Measurements from ENCODE around the gene TSPAN32.

The TSPAN32 gene

GRCh38 chr11:2264366-2265053, 37.3 kb upstream of the TSPAN32 start:
- Mint-ChIP-seq H3K9me3 (no peaks in the 10 kb centered on the region), H3K27me3 (no peaks in the 10 kb centered on the region), H3K4me1 (ENCODE audit: low read depth) (peaks cover 32% of the 10 kb centered on the region), H3K4me3 (no peak overlapping the region), H3K27ac (no peak overlapping the region), H3K36me3 (ENCODE audit: low read depth) (no peaks in the 10 kb centered on the region)

- H3K4me1 Mint-ChIP-seq (ENCODE audit: low read depth) = peaks cover 33% of the 10 kb centered on the region
- no peaks in the 10 kb centered on the region for H3K27me3 Mint-ChIP-seq
- peak overlapping the region; percentile 82 for H3K27ac Mint-ChIP-seq
- no peaks in the 10 kb centered on the region for H3K9me3 Mint-ChIP-seq
- no peaks in the 10 kb centered on the region for H3K36me3 Mint-ChIP-seq (ENCODE audit: low read depth)
- H3K4me3 Mint-ChIP-seq = peak overlapping the region; percentile 57
Observed at GRCh38 chr11:2265396-2265795, 36.4 kb upstream of the TSPAN32 start.

- peaks cover 37% of the 10 kb centered on the region for H3K4me1 Mint-ChIP-seq (ENCODE audit: low read depth)
- no peaks in the 10 kb centered on the region for H3K9me3 Mint-ChIP-seq
- H3K27me3 Mint-ChIP-seq = peaks cover 3% of the 10 kb centered on the region
- peak overlapping the region; percentile 57 for H3K4me3 Mint-ChIP-seq
- no peaks in the 10 kb centered on the region for H3K36me3 Mint-ChIP-seq (ENCODE audit: low read depth)
- H3K27ac Mint-ChIP-seq = peak overlapping the region; percentile 82
Observed at GRCh38 chr11:2265854-2266585, 35.8 kb upstream of the TSPAN32 start.

- H3K27ac Mint-ChIP-seq = no peak overlapping the region
- no peaks in the 10 kb centered on the region for H3K36me3 Mint-ChIP-seq (ENCODE audit: low read depth)
- peaks cover 37% of the 10 kb centered on the region for H3K4me1 Mint-ChIP-seq (ENCODE audit: low read depth)
- H3K9me3 Mint-ChIP-seq = no peaks in the 10 kb centered on the region
- H3K4me3 Mint-ChIP-seq = no peak overlapping the region
- peaks cover 7% of the 10 kb centered on the region for H3K27me3 Mint-ChIP-seq
Observed at GRCh38 chr11:2266586-2267305, 35.1 kb upstream of the TSPAN32 start.

- H3K27me3 Mint-ChIP-seq = peaks cover 11% of the 10 kb centered on the region
- H3K9me3 Mint-ChIP-seq = no peaks in the 10 kb centered on the region
- no peaks in the 10 kb centered on the region for H3K36me3 Mint-ChIP-seq (ENCODE audit: low read depth)
- H3K4me1 Mint-ChIP-seq (ENCODE audit: low read depth) = peaks cover 37% of the 10 kb centered on the region
- no peak overlapping the region for H3K4me3 Mint-ChIP-seq
- no peak overlapping the region for H3K27ac Mint-ChIP-seq
Observed at GRCh38 chr11:2267306-2267850, 34.4 kb upstream of the TSPAN32 start.

DNA sequence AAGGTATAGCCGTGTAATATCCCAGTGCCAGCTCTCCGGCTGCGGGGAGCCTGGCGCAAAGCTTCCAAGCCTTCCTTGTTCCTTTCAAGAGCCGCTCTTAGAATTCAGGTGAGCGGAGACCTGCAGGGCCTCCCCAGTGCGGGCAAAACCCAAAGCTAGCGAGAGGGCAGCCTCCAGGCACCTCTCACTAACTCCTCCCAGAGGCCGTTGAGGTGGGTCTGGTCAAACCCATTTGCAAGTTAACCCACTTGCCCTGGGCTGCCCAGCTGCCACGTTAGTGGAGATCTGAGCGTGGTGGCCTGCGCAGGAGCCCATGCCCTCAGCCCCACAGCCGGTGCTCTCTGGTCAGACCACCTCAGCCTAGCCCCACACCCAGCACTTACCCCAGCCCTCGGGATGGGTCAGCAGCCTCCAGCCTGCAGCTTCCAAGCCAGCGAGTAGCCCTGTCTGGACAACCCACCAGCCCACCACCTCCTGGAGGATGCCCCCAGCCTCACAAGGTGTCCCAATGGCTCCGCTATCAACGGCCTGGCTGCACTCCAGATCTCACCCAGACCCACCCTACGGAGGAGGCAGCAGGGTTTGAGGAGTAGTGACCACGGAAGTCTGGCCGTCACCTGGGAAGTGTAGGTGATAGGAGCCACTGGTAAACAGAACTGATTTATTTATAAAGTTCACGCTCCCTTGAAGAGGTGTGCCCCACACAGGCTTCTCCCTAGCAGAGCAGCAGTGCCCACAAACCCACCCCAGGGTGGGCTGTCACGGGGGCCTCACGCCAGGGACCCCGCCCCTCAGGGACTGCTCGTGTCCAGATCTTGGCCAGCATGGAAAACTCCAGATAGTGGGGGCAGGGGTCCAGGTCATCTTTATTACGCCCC, 33.7 kb upstream of the TSPAN32 start:
- H3K4me1 Mint-ChIP-seq (ENCODE audit: low read depth) = peaks cover 37% of the 10 kb centered on the region
- H3K9me3 Mint-ChIP-seq = no peaks in the 10 kb centered on the region
- peaks cover 16% of the 10 kb centered on the region for H3K27me3 Mint-ChIP-seq
- no peaks in the 10 kb centered on the region for H3K36me3 Mint-ChIP-seq (ENCODE audit: low read depth)
- H3K4me3 Mint-ChIP-seq = peak overlapping the region; percentile 51
- H3K27ac Mint-ChIP-seq = peak overlapping the region; percentile 21

GRCh38 chr11:2268729-2269600, 32.8 kb upstream of the TSPAN32 start:
- Mint-ChIP-seq H3K27ac (peak overlapping the region; percentile 21), H3K9me3 (no peaks in the 10 kb centered on the region), H3K36me3 (ENCODE audit: low read depth) (no peaks in the 10 kb centered on the region), H3K27me3 (peaks cover 18% of the 10 kb centered on the region), H3K4me1 (ENCODE audit: low read depth) (peaks cover 37% of the 10 kb centered on the region), H3K4me3 (peak overlapping the region; percentile 64)

DNA sequence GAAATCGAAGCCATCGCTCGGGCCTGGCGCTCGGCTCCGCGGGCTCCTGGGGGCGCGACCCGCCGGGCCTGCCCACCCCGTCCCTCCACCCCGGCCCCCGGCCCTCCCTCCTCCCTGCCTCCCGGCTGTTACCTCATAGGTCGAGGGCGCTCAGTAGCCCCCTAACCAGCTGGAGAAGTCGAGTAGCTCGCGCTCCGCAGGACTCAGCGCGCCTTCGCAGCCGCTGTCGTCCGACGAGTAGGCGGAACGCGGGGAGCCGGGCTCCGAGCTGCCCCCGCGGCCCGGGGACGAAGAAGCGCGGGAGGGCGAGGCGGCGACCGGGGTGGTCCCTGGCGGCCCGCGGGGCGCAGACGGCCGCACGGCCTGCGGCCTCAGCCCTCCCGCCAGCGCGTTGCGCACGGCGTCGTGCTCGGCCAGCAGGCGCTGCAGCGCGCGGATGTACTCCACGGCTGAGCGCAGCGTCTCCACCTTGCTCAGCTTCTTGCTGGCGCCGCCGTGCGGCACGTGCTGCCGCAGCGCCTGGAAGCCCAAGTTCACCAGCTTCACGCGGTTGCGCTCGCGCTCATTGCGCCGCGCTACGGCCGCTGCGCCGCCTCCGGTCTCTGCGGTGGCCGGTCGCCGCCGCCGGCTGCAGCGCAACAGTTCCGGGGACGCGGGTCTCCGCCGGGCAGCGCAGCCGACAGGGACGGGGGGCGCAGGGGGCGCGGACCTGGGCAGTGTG, 32.1 kb upstream of the TSPAN32 start:
- peaks cover 37% of the 10 kb centered on the region for H3K4me1 Mint-ChIP-seq (ENCODE audit: low read depth)
- no peaks in the 10 kb centered on the region for H3K36me3 Mint-ChIP-seq (ENCODE audit: low read depth)
- peaks cover 22% of the 10 kb centered on the region for H3K27me3 Mint-ChIP-seq
- H3K4me3 Mint-ChIP-seq = peak overlapping the region; percentile 64
- no peaks in the 10 kb centered on the region for H3K9me3 Mint-ChIP-seq
- H3K27ac Mint-ChIP-seq = no peak overlapping the region

- H3K36me3 Mint-ChIP-seq (ENCODE audit: low read depth) = no peaks in the 10 kb centered on the region
- H3K4me3 Mint-ChIP-seq = peak within 1 kb of the TSS; percentile 64
- H3K27ac Mint-ChIP-seq = no peak within 1 kb of the TSS
- H3K4me1 Mint-ChIP-seq (ENCODE audit: low read depth) = peaks cover 33% of the 10 kb centered on the region
- peaks cover 22% of the 10 kb centered on the region for H3K27me3 Mint-ChIP-seq
- no peaks in the 10 kb centered on the region for H3K9me3 Mint-ChIP-seq
Observed at GRCh38 chr11:2270322-2271076, 31.3 kb upstream of the TSPAN32 start, which contains the start of gene ASCL2. TSS of gene ASCL2 (minus strand) at chr11:2270588. CDS start at chr11:2270332, 256 bp downstream.

GRCh38 chr11:2271077-2271326, 30.8 kb upstream of the TSPAN32 start:
- Mint-ChIP-seq H3K4me1 (ENCODE audit: low read depth) (peaks cover 28% of the 10 kb centered on the region), H3K36me3 (ENCODE audit: low read depth) (no peaks in the 10 kb centered on the region), H3K27me3 (peaks cover 22% of the 10 kb centered on the region), H3K9me3 (no peaks in the 10 kb centered on the region), H3K27ac (no peak overlapping the region), H3K4me3 (no peak overlapping the region)

DNA sequence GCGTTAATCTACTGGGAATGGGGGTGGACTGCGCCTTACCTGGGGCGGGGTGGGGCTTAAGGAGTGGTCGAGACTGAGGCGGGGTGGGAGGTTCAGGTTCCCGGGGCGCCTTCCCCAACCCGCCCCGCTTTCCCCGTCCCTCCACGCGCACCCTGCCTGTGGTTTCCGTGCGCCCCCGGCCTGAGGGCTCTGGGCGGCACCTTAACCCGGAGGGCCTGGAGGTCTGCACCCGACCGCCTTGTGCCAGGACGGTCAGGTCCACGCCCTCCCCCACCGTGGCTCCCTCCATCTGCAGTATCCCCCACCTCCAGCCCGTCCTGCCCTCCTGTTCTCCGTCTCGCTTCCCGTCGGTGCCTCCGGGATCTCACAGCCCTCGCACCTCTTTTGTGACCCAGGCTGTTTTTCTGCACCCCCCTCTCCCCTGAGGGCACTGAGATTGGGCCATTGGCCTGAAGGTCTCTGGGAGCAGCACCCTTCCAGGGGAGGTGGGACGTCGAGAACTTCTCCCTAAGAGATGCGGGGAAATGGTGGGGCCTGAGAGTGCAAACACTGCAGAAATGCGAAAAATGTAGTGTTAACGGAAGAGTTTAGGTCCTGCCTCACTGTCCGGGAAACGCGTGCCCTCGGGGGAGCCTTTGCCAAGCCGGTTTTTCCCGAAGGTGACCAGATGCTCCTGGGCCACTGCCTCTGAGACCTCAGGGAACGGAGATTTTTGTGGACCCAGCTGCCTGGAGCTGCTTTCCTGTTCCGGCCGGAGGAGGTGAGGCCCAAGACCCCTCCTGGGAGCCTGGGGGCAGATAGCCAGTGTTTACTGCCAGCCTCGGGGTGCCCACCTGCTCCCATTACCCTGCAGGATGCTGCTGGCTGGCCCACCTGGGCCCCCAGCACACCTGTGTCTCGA, 30.2 kb upstream of the TSPAN32 start:
- Mint-ChIP-seq H3K27me3 (peaks cover 22% of the 10 kb centered on the region), H3K27ac (no peak overlapping the region), H3K36me3 (ENCODE audit: low read depth) (no peaks in the 10 kb centered on the region), H3K4me1 (ENCODE audit: low read depth) (peaks cover 22% of the 10 kb centered on the region), H3K9me3 (no peaks in the 10 kb centered on the region), H3K4me3 (peak overlapping the region; percentile 23)
